ENCODE results near the gene LMOD2.

DNA sequence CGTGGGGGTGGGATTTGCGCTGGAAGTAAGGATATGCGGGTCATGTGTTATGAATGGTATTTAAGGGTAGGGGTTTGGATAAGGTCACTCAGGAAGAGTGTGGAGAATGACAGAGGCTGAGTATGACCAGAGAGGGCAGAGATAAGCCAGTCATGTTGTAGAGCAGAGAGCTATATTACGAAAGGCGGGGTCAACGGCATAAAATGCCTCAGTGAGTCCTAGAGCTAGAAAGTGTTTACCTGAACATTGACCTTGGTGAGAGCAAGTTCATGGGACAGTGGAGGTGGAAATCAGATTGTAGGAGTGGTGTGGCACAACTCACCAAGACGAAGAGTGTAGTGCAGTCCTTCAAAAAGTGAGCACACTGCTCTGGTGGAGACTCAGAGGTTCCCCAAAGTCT is 13.8 kb downstream of the LMOD2 start:
- TF ChIP-seq POLR2AphosphoS5 (IDR thresholded peaks at IDR 0.05; ENCODE audit: low read depth, low read length) (no peak), POLR2A (IDR thresholded peaks at IDR 0.05; ENCODE audit: low read depth, low read length) (no peak)

All from GM12892 (cell line).